Subcutaneous adipose tissue (tissue), 4 donors: ENCODE results near the gene KDM1A. TPM values are rescaled to one million over a fixed set of nuclear protein-coding genes. Genes with fewer than 3 reads are reported as not detected.

Experiments used
- total RNA-seq, 4 donors: library from RNA; depleted of rRNA; stranded (reverse); fragments of >200 nt; gene quantifications; one replicate each; pipeline ENCODE4 v1.1.0, GENCODE V29; 2016
- TF ChIP-seq, protein P1 (sequence below): fragments of 450-650 bp; IDR thresholded peaks from one replicate; pipeline ENCODE4 v1.5.1; 2016; ENCODE audit warnings: low read depth, mild to moderate bottlenecking, control low read depth, antibody characterized with exemption, moderate library complexity

Gene KDM1A
- total RNA-seq, 4 donors from 2014 or later, result 37.9 to 43.7 (median 38.5) TPM

DNA sequence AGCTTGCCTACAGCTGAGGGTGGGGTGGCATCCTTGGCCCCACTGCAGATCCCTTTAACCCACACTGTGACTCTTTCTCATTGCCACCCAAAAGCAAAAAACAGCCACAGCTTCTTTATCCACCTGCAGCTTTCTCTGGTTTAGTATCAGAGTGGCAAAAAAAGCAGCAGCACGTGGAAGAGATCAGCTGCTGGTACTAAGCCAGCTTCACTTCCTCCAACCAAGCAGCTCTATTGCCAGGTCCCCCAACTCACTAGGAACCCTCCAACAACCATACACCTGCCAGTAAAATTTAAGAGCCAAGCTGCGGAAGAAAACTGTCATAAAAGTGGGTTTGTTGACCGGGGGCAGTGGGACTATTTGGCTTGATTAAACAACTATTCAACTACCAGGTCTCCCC is 66.4 kb downstream of the KDM1A start:
- TF ChIP-seq, protein P1, sequence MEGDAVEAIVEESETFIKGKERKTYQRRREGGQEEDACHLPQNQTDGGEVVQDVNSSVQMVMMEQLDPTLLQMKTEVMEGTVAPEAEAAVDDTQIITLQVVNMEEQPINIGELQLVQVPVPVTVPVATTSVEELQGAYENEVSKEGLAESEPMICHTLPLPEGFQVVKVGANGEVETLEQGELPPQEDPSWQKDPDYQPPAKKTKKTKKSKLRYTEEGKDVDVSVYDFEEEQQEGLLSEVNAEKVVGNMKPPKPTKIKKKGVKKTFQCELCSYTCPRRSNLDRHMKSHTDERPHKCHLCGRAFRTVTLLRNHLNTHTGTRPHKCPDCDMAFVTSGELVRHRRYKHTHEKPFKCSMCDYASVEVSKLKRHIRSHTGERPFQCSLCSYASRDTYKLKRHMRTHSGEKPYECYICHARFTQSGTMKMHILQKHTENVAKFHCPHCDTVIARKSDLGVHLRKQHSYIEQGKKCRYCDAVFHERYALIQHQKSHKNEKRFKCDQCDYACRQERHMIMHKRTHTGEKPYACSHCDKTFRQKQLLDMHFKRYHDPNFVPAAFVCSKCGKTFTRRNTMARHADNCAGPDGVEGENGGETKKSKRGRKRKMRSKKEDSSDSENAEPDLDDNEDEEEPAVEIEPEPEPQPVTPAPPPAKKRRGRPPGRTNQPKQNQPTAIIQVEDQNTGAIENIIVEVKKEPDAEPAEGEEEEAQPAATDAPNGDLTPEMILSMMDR, result no peak

DNA sequence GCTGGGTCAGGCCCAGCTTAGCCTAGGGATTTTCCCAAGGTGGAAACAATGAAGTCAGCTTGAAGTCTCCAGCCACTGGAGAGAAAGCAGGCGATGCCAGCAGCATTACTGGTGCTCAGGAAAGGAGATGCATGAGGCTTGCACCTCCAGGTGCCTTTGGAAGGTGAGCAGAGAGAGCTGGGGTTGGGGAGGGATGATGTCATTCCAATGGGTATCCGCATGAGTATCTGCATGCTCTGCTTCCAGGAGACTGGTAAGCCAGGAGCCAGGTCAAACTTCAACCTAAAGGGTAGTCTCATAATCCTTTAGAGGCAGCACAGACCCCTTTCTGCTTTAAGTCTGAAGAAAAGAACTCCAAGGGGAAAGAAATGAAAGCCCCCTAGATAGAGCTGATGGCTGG is 68.8 kb downstream of the KDM1A start:
- TF ChIP-seq, protein P1, result no peak

DNA sequence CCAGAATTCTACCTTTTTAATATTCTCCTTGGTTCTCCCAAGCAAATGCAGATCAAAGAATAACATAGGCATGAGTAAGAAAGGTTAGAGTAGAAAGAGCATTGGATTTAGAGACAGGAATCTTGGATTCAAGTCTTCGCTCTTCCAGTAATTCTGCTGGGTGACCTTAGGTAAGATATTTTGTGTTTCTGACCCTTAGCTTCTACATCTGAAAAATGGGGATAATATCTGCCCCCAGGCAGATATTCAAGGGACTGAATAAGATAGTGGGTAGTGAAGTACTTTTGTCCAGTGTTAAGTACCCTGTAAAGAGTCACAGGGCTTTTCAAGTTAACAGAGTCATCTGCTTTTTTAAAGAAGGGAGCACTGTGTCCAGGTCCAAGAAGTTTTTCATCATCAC is 70.8 kb downstream of the KDM1A start:
- TF ChIP-seq, protein P1, result no peak

DNA sequence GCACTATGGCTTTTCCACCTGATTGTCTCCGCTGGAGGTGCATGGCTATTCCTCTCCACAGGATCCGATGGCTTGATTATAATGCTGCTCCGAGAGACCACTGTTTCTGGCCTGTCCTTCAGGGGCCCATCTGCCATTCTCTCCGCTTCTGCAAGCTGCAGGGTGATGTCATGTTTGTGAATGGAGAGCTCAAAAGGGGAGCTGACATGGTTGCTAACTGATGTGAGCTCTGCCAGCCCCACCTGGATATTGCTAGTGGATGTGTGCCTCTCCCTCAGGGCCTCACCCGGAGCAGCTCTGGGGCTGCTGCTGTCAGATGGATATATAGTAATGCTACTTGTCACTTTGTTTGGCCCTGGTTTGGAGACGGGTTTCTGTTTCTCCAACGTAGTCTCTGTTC is 72.3 kb downstream of the KDM1A start:
- TF ChIP-seq, protein P1, result no peak

DNA sequence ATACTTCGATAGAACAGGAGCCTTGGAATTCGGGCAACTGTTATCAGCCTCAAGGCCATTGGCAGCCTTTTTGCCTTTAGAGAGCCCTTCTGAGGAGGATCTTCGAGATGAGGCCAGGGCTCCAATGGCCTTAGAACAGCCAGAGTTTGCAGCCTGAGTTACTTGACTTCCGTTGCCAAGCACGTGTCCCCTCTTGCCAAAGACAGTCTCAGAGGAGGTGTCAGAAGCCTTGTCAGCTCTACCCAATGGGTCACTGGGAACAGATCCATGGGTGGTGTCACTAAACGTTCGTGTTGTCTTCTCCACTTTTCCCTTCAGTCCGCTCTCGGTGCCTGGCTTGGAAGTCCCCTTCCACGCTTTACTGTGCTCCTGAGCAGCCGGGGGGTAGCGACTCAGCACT is 73.2 kb downstream of the KDM1A start:
- TF ChIP-seq, protein P1, result no peak

DNA sequence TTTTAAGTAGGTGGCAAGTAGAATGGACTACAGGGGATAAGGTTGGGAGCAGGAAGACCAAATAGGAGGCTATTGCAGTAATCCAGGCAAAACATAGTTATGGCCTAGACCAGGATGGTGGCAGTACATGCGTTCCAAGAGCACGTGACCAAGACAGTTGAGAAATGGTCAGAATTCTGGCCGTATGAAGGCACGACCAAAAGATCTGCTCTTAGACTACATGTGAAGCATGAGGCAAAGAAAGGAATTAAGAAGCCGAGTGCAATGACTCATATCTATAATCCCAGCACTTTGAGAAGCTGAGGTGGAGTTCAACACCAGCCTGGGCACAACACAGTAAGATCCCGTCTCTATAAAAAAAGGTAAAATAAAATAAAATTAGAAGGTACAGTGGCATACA is 78.0 kb downstream of the KDM1A start:
- TF ChIP-seq, protein P1, result no peak

DNA sequence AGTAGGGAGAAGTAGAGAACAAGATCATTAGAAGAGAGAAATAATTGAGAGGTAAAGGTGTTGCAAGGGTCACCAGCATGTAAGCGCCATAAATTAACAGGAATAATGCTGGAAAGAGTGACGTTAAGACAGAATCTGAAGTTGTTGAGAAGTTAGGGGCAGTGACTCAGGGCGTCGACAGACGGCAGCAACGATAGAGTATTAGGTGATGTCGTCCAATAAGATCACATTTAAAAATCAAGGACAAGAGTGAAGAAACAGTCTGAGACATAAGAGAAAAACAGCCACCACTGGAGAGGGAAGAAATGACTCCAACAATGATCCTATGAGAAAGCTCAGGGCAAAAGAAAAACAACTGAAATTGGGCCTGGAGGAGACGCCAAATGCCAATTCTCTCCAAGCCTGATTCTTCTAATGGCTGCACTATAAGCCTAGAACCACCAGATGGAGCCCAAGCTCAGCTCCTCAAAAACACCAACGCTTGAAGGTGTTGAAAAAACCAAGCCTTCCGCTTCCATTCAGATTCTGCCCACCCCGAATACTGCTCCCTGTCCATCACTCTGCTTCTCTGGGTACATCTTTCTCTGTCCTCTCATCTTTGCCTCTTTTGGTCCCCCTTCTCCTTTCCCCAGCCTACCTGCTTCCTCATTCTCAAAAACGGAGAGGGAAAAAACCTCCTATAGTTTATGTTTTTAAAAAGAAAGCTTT is 79.3 kb downstream of the KDM1A start:
- TF ChIP-seq, protein P1, result no peak
